Activated CD4-positive, alpha-beta T cell treated with anti-CD3 and anti-CD28 coated beads, Interleukin-10, Interleukin-2, amounts not matched to agents 100 ng/mL and 50 ng/mL, durations not matched to agents 16 hours and 8 hours (primary cell): ENCODE measurements around the gene GCGR.
"Not testable (repeated sequence)": the region's sequence is repeated elsewhere in the genome, so short reads cannot be mapped to it uniquely, and the experiment has no call there.

Source experiments
- DNase-seq: peaks from one replicate; pipeline ENCODE4 v3.0.0-alpha.2; 2020

GCGR gene

GRCh38 chr17:81833160-81833920 lies 29.4 kb downstream of the GCGR start, which contains the start of gene MCRIP1:
TSS of gene MCRIP1 (minus strand) at chr17:81833291. CDS start at chr17:81824506, 8,785 bp downstream.
- peak; percentile 98 for DNase-seq

- DNase-seq = no peak
These were observed 30.2 kb downstream of the GCGR start for GRCh38 chr17:81833921-81834830.

- DNase-seq = no peak
These were observed 30.9 kb downstream of the GCGR start, which contains the start of gene PPP1R27 for GRCh38 chr17:81834831-81835267. TSS of gene PPP1R27 (minus strand) at chr17:81835050. CDS start at chr17:81834953, 97 bp downstream.

GRCh38 chr17:81837641-81838040 lies 33.7 kb downstream of the GCGR start:
- DNase-seq = no peak

- DNase-seq = no peak
These were observed 34.9 kb downstream of the GCGR start for GRCh38 chr17:81838753-81839255.

- no peak for DNase-seq
These were observed 35.4 kb downstream of the GCGR start for GRCh38 chr17:81839301-81839700.

GRCh38 chr17:81840059-81840458 lies 36.1 kb downstream of the GCGR start:
- not testable (repeated sequence) for DNase-seq

- DNase-seq = no peak
These were observed 37.2 kb downstream of the GCGR start for GRCh38 chr17:81840826-81841778.

- no peak for DNase-seq
These were observed 37.9 kb downstream of the GCGR start for GRCh38 chr17:81841866-81842265.

GRCh38 chr17:81842378-81842724 lies 38.4 kb downstream of the GCGR start:
- DNase-seq = no peak

- DNase-seq = no peak
These were observed 39.0 kb downstream of the GCGR start for GRCh38 chr17:81842725-81843504.

GRCh38 chr17:81843713-81844326 lies 39.9 kb downstream of the GCGR start:
- no peak for DNase-seq

GRCh38 chr17:81844327-81844851 lies 40.4 kb downstream of the GCGR start:
- DNase-seq = no peak

- no peak for DNase-seq
These were observed 40.9 kb downstream of the GCGR start for GRCh38 chr17:81844887-81845286.

GRCh38 chr17:81845361-81845760 lies 41.4 kb downstream of the GCGR start:
- DNase-seq = no peak

GRCh38 chr17:81845881-81846742 lies 42.2 kb downstream of the GCGR start:
- DNase-seq = no peak

- no peak for DNase-seq
These were observed 43.1 kb downstream of the GCGR start for GRCh38 chr17:81846743-81847689.

- no peak for DNase-seq
These were observed 45.5 kb downstream of the GCGR start for GRCh38 chr17:81849457-81849856.

- no peak for DNase-seq
These were observed 47.5 kb downstream of the GCGR start for GRCh38 chr17:81851423-81851822.
